ENCODE data around the gene ARHGEF5.
"Not testable (repeated sequence)": the region's sequence is repeated elsewhere in the genome, so short reads cannot be mapped to it uniquely, and the experiment has no call there.

Gene ARHGEF5

GRCh38 chr7:144355176-144355822, at the start of gene ARHGEF5:
ARHGEF5 (plus strand) TSS chr7:144355402; CDS start chr7:144362670, 7,268 bp downstream.
- H3K9ac ChIP-seq (ENCODE audit: insufficient read length); H3K9me3 ChIP-seq (ENCODE audit: low read depth, low read length); H3K4me3 ChIP-seq; DNase-seq (ENCODE audit: low read depth, low spot score); H3K36me3 ChIP-seq (ENCODE audit: insufficient read depth, low read length); H3K27ac ChIP-seq: not testable (repeated sequence)

GRCh38 chr7:144309702-144310101, 45.5 kb upstream of the ARHGEF5 start:
- not testable (repeated sequence) for H3K27ac ChIP-seq; DNase-seq (ENCODE audit: low read depth, low spot score); H3K4me3 ChIP-seq; H3K36me3 ChIP-seq (ENCODE audit: insufficient read depth, low read length); H3K9ac ChIP-seq (ENCODE audit: insufficient read length); H3K9me3 ChIP-seq (ENCODE audit: low read depth, low read length)

- H3K27ac ChIP-seq; DNase-seq (ENCODE audit: low read depth, low spot score); H3K36me3 ChIP-seq (ENCODE audit: insufficient read depth, low read length); H3K9ac ChIP-seq (ENCODE audit: insufficient read length); H3K4me3 ChIP-seq; H3K9me3 ChIP-seq (ENCODE audit: low read depth, low read length): not testable (repeated sequence)
Measured at GRCh38 chr7:144311218-144311617, 44.0 kb upstream of the ARHGEF5 start.

DNA sequence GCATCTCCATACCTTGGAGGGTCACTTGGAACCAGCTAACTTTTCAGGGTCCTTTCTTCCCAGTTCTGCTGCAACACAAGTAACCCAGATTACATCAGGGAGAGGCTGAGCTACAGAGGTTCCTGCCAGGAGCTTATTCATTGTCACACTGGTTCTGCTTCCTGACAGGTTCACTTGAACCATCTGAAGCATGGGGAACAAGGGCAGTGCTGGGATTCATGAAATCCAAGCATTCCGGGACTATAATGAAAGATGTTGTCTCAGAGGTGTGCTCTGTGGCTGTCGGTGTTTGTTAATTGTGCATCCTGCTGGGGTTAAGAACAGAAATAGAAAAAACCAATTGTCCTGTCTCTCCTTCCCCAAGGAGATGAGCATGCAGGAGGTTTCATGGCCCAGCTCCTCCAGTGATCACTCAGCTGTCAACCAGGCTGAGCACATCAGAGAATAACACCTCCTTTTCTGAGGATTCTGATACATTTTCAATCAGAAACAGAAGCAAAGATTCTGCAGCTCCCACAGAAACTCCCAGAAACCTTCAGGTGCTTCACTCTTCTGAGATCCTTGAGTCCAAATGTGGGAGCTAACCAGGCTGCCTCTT, 43.2 kb upstream of the ARHGEF5 start, which contains the start of gene OR2A1:
Gene OR2A1 (plus strand): TSS at position 548 of the 598 bp plus-strand sequence. CDS start 5,706 bp downstream, outside the sequence.
- H3K9ac ChIP-seq (ENCODE audit: insufficient read length); H3K27ac ChIP-seq; H3K4me3 ChIP-seq; H3K36me3 ChIP-seq (ENCODE audit: insufficient read depth, low read length); H3K9me3 ChIP-seq (ENCODE audit: low read depth, low read length); DNase-seq (ENCODE audit: low read depth, low spot score): not testable (repeated sequence)

DNA sequence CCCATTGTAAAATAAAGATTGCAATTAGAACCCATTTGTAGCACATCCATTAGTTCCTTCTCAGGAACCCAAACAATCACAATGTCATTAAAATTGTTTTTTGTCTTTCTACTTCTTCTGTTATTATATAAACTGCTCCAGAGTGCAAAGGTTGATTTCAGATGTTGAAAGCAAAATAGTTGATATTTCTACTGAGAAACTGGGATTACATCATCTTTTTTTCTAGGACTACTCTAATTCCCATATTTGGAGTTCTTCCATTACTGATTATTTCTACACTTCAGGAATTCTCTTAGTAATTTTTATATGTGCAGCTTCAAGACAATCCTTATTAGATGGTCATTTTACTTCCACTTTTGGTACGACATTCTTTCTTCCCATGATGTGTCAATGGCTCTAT, 37.7 kb upstream of the ARHGEF5 start:
- H3K36me3 ChIP-seq (ENCODE audit: insufficient read depth, low read length); H3K4me3 ChIP-seq; H3K27ac ChIP-seq; DNase-seq (ENCODE audit: low read depth, low spot score); H3K9ac ChIP-seq (ENCODE audit: insufficient read length); H3K9me3 ChIP-seq (ENCODE audit: low read depth, low read length): not testable (repeated sequence)

GRCh38 chr7:144319547-144319946, 35.7 kb upstream of the ARHGEF5 start:
- not testable (repeated sequence) for H3K36me3 ChIP-seq (ENCODE audit: insufficient read depth, low read length); H3K9ac ChIP-seq (ENCODE audit: insufficient read length); DNase-seq (ENCODE audit: low read depth, low spot score); H3K9me3 ChIP-seq (ENCODE audit: low read depth, low read length); H3K27ac ChIP-seq; H3K4me3 ChIP-seq

DNA sequence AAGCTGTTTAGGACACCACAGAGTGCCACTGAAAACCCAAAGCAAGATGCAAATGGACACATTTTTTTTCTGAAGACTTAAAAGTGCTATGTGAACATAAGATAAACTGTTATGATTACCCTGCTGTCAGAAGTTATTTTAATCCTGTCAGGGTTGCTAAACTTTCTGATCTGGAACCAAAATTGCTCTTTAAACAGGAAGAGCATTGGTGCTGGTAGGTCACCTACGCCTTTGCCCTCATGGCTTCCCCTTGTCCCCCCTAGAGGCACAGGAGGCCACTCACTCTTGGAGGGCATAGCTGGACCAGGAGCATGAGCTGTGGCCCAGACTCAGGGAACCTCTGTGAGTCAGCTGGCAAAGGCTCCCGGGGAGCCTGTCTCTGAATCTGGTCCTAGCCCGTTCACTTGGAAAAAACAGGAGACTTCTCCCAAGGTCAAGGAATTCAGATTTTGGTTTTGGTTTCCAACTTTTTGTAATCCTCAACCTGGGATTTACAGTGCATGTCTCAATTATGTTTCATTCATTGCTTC, 33.5 kb upstream of the ARHGEF5 start:
- H3K9ac ChIP-seq (ENCODE audit: insufficient read length); H3K4me3 ChIP-seq; DNase-seq (ENCODE audit: low read depth, low spot score); H3K27ac ChIP-seq; H3K36me3 ChIP-seq (ENCODE audit: insufficient read depth, low read length); H3K9me3 ChIP-seq (ENCODE audit: low read depth, low read length): not testable (repeated sequence)

- not testable (repeated sequence) for H3K9ac ChIP-seq (ENCODE audit: insufficient read length); H3K36me3 ChIP-seq (ENCODE audit: insufficient read depth, low read length); H3K27ac ChIP-seq; H3K9me3 ChIP-seq (ENCODE audit: low read depth, low read length); DNase-seq (ENCODE audit: low read depth, low spot score); H3K4me3 ChIP-seq
Measured at GRCh38 chr7:144323359-144323758, 31.8 kb upstream of the ARHGEF5 start.

GRCh38 chr7:144325868-144326267, 29.3 kb upstream of the ARHGEF5 start:
- H3K27ac ChIP-seq; H3K9me3 ChIP-seq (ENCODE audit: low read depth, low read length); H3K4me3 ChIP-seq; H3K36me3 ChIP-seq (ENCODE audit: insufficient read depth, low read length); DNase-seq (ENCODE audit: low read depth, low spot score); H3K9ac ChIP-seq (ENCODE audit: insufficient read length): not testable (repeated sequence)

DNA sequence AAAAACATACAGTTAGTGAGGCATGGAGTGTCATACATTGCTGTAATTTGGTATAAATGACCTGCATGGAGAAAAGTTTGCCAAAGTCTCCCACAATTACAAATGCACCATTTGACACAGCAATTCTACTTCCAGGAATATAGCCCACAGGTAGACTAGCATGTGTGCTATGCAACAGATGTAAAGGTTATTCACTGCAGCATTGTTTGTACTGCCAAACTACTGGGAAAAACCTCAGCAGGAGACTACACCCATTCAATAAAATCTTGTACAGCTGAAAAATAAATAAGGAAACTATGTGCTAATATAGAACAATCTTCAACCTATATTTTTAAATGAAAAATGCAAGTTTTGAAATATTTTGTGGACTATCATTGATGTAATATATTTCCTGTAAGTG, 25.2 kb upstream of the ARHGEF5 start:
- H3K27ac ChIP-seq; H3K9me3 ChIP-seq (ENCODE audit: low read depth, low read length); DNase-seq (ENCODE audit: low read depth, low spot score); H3K9ac ChIP-seq (ENCODE audit: insufficient read length); H3K4me3 ChIP-seq; H3K36me3 ChIP-seq (ENCODE audit: insufficient read depth, low read length): not testable (repeated sequence)

- not testable (repeated sequence) for H3K4me3 ChIP-seq; DNase-seq (ENCODE audit: low read depth, low spot score); H3K27ac ChIP-seq; H3K9me3 ChIP-seq (ENCODE audit: low read depth, low read length); H3K9ac ChIP-seq (ENCODE audit: insufficient read length); H3K36me3 ChIP-seq (ENCODE audit: insufficient read depth, low read length)
Measured at GRCh38 chr7:144331221-144331995, 23.8 kb upstream of the ARHGEF5 start.

DNA sequence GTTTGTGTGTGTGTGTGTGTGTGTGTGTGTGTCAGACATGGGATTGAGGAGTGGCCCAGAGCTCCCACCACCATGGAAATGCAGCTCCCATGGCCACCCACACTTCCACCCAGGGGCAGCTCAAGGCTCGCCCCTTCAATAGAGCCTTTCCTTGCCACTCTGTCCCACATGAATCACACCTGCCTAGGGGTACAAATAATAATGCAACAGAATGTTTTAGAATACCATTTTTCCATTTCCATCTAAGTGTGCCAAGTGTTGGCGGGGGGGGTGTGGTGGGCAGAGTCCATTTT, 23.3 kb upstream of the ARHGEF5 start:
- not testable (repeated sequence) for H3K9me3 ChIP-seq (ENCODE audit: low read depth, low read length); H3K9ac ChIP-seq (ENCODE audit: insufficient read length); H3K36me3 ChIP-seq (ENCODE audit: insufficient read depth, low read length); H3K4me3 ChIP-seq; H3K27ac ChIP-seq; DNase-seq (ENCODE audit: low read depth, low spot score)

DNA sequence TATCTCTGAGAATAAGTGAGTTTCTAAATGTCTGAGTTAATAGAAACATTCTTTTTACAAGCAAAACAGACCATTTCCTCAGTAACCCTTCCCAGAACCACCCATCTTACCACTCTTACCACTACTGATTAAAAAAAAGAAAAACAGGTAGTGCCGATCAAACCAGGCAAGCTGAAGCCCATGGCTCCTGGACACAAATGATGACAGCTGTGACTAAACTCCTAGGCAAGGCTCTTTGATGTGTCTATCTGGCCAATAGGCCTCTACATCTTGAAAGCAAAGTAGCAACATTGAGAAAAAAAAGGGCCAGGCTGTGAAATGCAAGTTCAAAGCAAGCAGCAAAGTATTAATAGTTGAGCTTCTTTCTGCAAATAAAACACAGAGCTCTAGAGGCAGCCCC, 6.6 kb upstream of the ARHGEF5 start:
- H3K9me3 ChIP-seq (ENCODE audit: low read depth, low read length); H3K9ac ChIP-seq (ENCODE audit: insufficient read length); H3K4me3 ChIP-seq; DNase-seq (ENCODE audit: low read depth, low spot score); H3K27ac ChIP-seq; H3K36me3 ChIP-seq (ENCODE audit: insufficient read depth, low read length): not testable (repeated sequence)

- H3K9me3 ChIP-seq (ENCODE audit: low read depth, low read length); H3K4me3 ChIP-seq; H3K27ac ChIP-seq; DNase-seq (ENCODE audit: low read depth, low spot score); H3K36me3 ChIP-seq (ENCODE audit: insufficient read depth, low read length); H3K9ac ChIP-seq (ENCODE audit: insufficient read length): not testable (repeated sequence)
Measured at GRCh38 chr7:144351667-144352066, 3.5 kb upstream of the ARHGEF5 start.
